Type B pancreatic cell (in vitro differentiated cells): ENCODE results near the gene COMT. TPM values are rescaled to one million over a fixed set of nuclear protein-coding genes. Genes with fewer than 3 reads are reported as not detected.
A peak's percentile ranks its signal among the peaks of the same experiment; 100 is the strongest.

ENCODE experiments used
- DNase-seq: peaks from one replicate; pipeline ENCODE4 v3.0.0; 2021; ENCODE audit warnings: mixed read lengths; ENCODE audit not compliant: unreplicated experiment; ENCODE audit errors: extremely low spot score
- H3K27ac Mint-ChIP-seq: 2 replicates; pipeline ENCODE4 v1.8.0; 2021; ENCODE audit warnings: mild to moderate bottlenecking, mixed read lengths
- H3K27me3 Mint-ChIP-seq: 2 replicates; pipeline ENCODE4 v1.8.0; 2021; ENCODE audit warnings: mixed read lengths
- H3K36me3 Mint-ChIP-seq: 2 replicates; pipeline ENCODE4 v1.8.0; 2021; ENCODE audit warnings: mixed read lengths
- H3K4me1 Mint-ChIP-seq: one replicate; pipeline ENCODE4 v1.8.0; 2021; ENCODE audit warnings: mixed read lengths; ENCODE audit not compliant: unreplicated experiment
- H3K4me3 Mint-ChIP-seq: 2 replicates; pipeline ENCODE4 v1.8.0; 2021; ENCODE audit warnings: mild to moderate bottlenecking, mixed read lengths
- H3K9me3 Mint-ChIP-seq: 2 replicates; pipeline ENCODE4 v1.8.0; 2021; ENCODE audit warnings: mixed read lengths
- CTCF ChIP-seq: fragments of 200-600 bp; sonication (generic); conservative IDR thresholded peaks from 2 replicates; pipeline ENCODE4 v1.5.0; 2021; ENCODE audit warnings: antibody characterized with exemption, mild to moderate bottlenecking
- total RNA-seq: library from RNA; stranded (reverse); gene quantifications from 2 replicates; pipeline ENCODE4 v1.2.1, GENCODE V29; 2021; ENCODE audit warnings: low replicate concordance

Gene COMT
- total RNA-seq, 1 donor from 2014 or later = 87.4 TPM

- H3K9me3 Mint-ChIP-seq = no peaks in the 10 kb centered on the region
- H3K27ac Mint-ChIP-seq = no peak overlapping the region
- no peak for DNase-seq
- no peaks in the 10 kb centered on the region for H3K27me3 Mint-ChIP-seq
- no peak overlapping the region for H3K4me3 Mint-ChIP-seq
- no peak for TF ChIP-seq CTCF
- no peaks in the 10 kb centered on the region for H3K36me3 Mint-ChIP-seq
- peaks cover 12% of the 10 kb centered on the region for H3K4me1 Mint-ChIP-seq
These were observed 32.1 kb downstream of the COMT start for GRCh38 chr22:19973551-19974267.

- Mint-ChIP-seq H3K27ac (peak overlapping the region; percentile 71), H3K36me3 (no peaks in the 10 kb centered on the region), H3K27me3 (no peaks in the 10 kb centered on the region), H3K9me3 (no peaks in the 10 kb centered on the region), H3K4me3 (no peak overlapping the region), H3K4me1 (peaks cover 12% of the 10 kb centered on the region)
- no peak for DNase-seq
- TF ChIP-seq CTCF = no peak
These were observed 32.8 kb downstream of the COMT start for GRCh38 chr22:19974268-19974861.

- Mint-ChIP-seq H3K4me3 (peak overlapping the region; percentile 39), H3K9me3 (no peaks in the 10 kb centered on the region), H3K27me3 (no peaks in the 10 kb centered on the region), H3K4me1 (peaks cover 12% of the 10 kb centered on the region), H3K27ac (peak overlapping the region; percentile 71), H3K36me3 (no peaks in the 10 kb centered on the region)
- DNase-seq = no peak
- no peak for TF ChIP-seq CTCF
These were observed 33.5 kb downstream of the COMT start for GRCh38 chr22:19974935-19975706.

- no peaks in the 10 kb centered on the region for H3K9me3 Mint-ChIP-seq
- H3K27ac Mint-ChIP-seq = peak overlapping the region; percentile 71
- H3K36me3 Mint-ChIP-seq = no peaks in the 10 kb centered on the region
- DNase-seq = no peak
- no peaks in the 10 kb centered on the region for H3K27me3 Mint-ChIP-seq
- H3K4me1 Mint-ChIP-seq = peaks cover 12% of the 10 kb centered on the region
- TF ChIP-seq CTCF = no peak
- H3K4me3 Mint-ChIP-seq = no peak overlapping the region
These were observed 34.1 kb downstream of the COMT start for GRCh38 chr22:19975707-19976035.

- Mint-ChIP-seq H3K4me3 (no peak overlapping the region), H3K36me3 (no peaks in the 10 kb centered on the region), H3K27me3 (no peaks in the 10 kb centered on the region), H3K9me3 (no peaks in the 10 kb centered on the region), H3K4me1 (peaks cover 12% of the 10 kb centered on the region), H3K27ac (no peak overlapping the region)
- DNase-seq = no peak
- no peak for TF ChIP-seq CTCF
These were observed 35.1 kb downstream of the COMT start for GRCh38 chr22:19976671-19977070.
